Cardiac muscle cell (in vitro differentiated cells and primary cell): ENCODE results near the gene DCTN1. TPM values are rescaled to one million over a fixed set of nuclear protein-coding genes. Genes with fewer than 3 reads are reported as not detected.

Experiments used
- DNase-seq, 2 donors: peaks; one replicate each; pipeline versions ENCODE4 v3.0.0 to v3.0.0-alpha.2; 2010 to 2017; ENCODE audit warnings: low read depth in 1 of 2, low spot score in 1 of 2
- H3K27ac ChIP-seq: fragments of 200-600 bp; sonication (generic); 2 replicates; pipeline ENCODE4 v1.5.1; 2016
- H3K27me3 ChIP-seq: fragments of 200-600 bp; sonication (generic); 2 replicates; pipeline ENCODE4 v1.6.0; 2016; ENCODE audit warnings: control low read depth
- H3K36me3 ChIP-seq: fragments of 200-600 bp; sonication (generic); 2 replicates; pipeline ENCODE4 v1.5.1; 2016; ENCODE audit warnings: control low read depth
- H3K4me1 ChIP-seq: fragments of 200-600 bp; sonication (generic); 2 replicates; pipeline ENCODE4 v1.8.1; 2017; ENCODE audit warnings: low read depth, mild to moderate bottlenecking, mixed run types
- H3K4me3 ChIP-seq: fragments of 200-600 bp; sonication (generic); 2 replicates; pipeline ENCODE4 v1.5.1; 2016; ENCODE audit warnings: mild to moderate bottlenecking
- H3K9me3 ChIP-seq: fragments of 200-600 bp; sonication (generic); 2 replicates; pipeline ENCODE4 v1.5.1; 2017; ENCODE audit warnings: low read depth, mild to moderate bottlenecking, control low read depth
- CTCF ChIP-seq: IDR thresholded peaks from 2 replicates; pipeline ENCODE4 v1.5.1; 2012; ENCODE audit warnings: low read depth, mild to moderate bottlenecking, low read length
- polyA plus RNA-seq: library from polyadenylated mRNA; unstranded; fragments of >200 nt; fragmentation: Nextera tagmentation; extraction: Ambion mirVana; gene quantifications from 2 replicates; pipeline ENCODE4 v1.2.1, GENCODE V29; 2016
- total RNA-seq: library from RNA; depleted of rRNA; stranded (reverse); fragments of >200 nt; gene quantifications from 2 replicates; pipeline ENCODE4 v1.2.3, GENCODE V29; 2016

Gene DCTN1
- total and polyA plus RNA-seq, 2 experiments from 2014 or later = 156 to 164 TPM

GRCh38 chr2:74369976-74370375 lies 10.1 kb downstream of the DCTN1 start:
- no peak overlapping the region for H3K27ac ChIP-seq
- peaks cover 52% of the 10 kb centered on the region for H3K36me3 ChIP-seq
- H3K27me3 ChIP-seq = no peaks in the 10 kb centered on the region
- H3K4me1 ChIP-seq = peaks cover 20% of the 10 kb centered on the region
- no peak for TF ChIP-seq CTCF
- no peaks in the 10 kb centered on the region for H3K9me3 ChIP-seq
- no peak overlapping the region for H3K4me3 ChIP-seq
- DNase-seq = no peak

GRCh38 chr2:74368499-74368898 lies 11.6 kb downstream of the DCTN1 start:
- no peaks in the 10 kb centered on the region for H3K27me3 ChIP-seq
- no peak overlapping the region for H3K27ac ChIP-seq
- no peaks in the 10 kb centered on the region for H3K9me3 ChIP-seq
- DNase-seq = no peak
- no peak for TF ChIP-seq CTCF
- H3K4me3 ChIP-seq = no peak overlapping the region
- H3K4me1 ChIP-seq = peaks cover 8% of the 10 kb centered on the region
- H3K36me3 ChIP-seq = peaks cover 65% of the 10 kb centered on the region

DNA sequence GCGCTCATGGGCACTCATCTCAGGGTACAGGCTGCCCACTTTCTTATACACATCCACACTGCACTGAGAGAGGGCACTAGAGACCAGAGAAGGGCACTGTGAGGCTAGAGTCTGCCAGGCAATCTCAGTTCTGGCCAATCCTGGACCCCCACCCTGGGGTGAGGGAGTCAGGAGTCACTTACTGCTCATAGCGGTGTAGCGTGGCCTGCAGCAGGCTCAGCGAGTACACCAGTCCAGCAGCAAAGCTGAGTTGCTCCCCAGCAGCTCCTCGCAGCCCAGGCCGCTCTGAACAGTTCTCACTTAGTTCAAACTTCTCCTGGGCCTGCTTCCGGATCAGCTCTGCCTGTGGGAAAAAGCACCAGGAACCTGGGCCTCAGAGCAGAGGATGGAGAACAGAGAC lies 12.3 kb downstream of the DCTN1 start:
- Histone ChIP-seq H3K36me3 (peaks cover 71% of the 10 kb centered on the region), H3K27ac (no peak overlapping the region), H3K4me1 (peaks cover 1% of the 10 kb centered on the region), H3K9me3 (no peaks in the 10 kb centered on the region), H3K27me3 (no peaks in the 10 kb centered on the region), H3K4me3 (no peak overlapping the region)
- DNase-seq = no peak
- TF ChIP-seq CTCF = no peak

DNA sequence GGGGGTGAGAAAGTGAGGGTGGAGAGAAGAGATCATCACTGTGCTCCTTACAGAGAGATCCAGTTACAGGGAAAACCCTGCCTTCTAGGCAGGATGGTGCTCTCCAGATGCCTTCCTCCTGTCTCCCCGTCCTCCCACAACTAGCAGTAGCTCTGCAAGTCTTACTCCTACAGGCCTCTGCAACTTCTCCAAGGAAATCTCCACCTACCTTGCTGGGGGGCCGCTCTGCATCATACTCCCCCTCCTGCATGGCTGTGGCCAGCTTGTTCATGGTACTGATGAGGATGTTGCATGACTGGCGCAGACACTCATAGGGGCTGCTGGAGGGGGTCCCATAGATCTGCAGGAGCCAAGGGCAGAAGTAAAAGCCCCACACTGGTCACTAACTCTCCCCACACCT lies 14.1 kb downstream of the DCTN1 start:
- no peak for DNase-seq
- Histone ChIP-seq H3K27me3 (no peaks in the 10 kb centered on the region), H3K4me3 (no peak overlapping the region), H3K27ac (no peak overlapping the region), H3K4me1 (no peaks in the 10 kb centered on the region), H3K9me3 (no peaks in the 10 kb centered on the region), H3K36me3 (peaks cover 88% of the 10 kb centered on the region)
- no peak for TF ChIP-seq CTCF

- Histone ChIP-seq H3K4me3 (no peak overlapping the region), H3K27me3 (no peaks in the 10 kb centered on the region), H3K4me1 (no peaks in the 10 kb centered on the region), H3K9me3 (no peaks in the 10 kb centered on the region), H3K36me3 (peaks cover 88% of the 10 kb centered on the region), H3K27ac (no peak overlapping the region)
- no peak for TF ChIP-seq CTCF
- no peak for DNase-seq
Measured at GRCh38 chr2:74364533-74365505, 15.3 kb downstream of the DCTN1 start.
